OCI-LY3 (cell line): ENCODE results near the gene FLRT1.

Source experiments
- EZH2phosphoT487 ChIP-seq: fragments of 200-600 bp; shearing (Covaris generic); IDR thresholded peaks from 2 replicates; pipeline ENCODE4 v1.6.1; 2018; ENCODE audit warnings: antibody characterized with exemption, mixed run types, low read depth
- TF ChIP-seq, protein P1 (sequence below): fragments of 200-600, 300-600 bp; sonication (generic); IDR thresholded peaks from 2 replicates; pipeline ENCODE4 v1.5.1; 2014; ENCODE audit warnings: antibody characterized with exemption, low read length, low read depth

DNA sequence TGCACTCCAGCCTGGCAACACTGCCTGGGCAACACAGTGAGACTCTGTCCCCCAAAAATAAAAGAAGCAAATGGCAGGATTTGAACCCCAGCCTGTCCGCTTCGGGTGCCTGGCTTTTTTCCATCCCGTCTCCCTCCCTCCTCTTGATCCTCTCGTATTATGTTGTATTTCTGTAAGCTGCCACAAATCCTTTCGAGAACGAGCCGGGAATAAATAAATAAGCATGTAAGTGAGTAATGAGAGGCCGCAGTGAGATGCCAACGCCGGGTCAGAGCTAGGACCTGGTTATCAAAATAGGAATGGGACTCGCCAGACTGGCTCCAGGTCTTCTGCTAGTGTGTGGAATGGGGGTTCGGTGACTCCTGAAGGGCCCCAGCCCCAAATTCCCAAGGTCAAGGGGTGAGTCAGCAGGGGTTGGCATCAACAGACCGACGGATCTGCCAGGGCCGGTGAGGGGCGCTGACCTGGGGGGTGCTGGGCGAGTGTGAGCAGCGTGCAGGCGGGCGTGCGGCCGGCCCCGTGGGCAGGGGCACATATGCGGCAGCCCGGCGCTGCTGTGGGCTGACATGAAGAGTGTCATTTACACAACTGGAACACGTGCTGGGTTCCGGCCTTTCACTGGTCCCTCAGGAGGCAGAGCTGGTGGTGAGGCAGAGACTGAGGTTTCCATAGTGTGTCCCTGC lies 47.8 kb downstream of the FLRT1 start:
- TF ChIP-seq, protein P1, sequence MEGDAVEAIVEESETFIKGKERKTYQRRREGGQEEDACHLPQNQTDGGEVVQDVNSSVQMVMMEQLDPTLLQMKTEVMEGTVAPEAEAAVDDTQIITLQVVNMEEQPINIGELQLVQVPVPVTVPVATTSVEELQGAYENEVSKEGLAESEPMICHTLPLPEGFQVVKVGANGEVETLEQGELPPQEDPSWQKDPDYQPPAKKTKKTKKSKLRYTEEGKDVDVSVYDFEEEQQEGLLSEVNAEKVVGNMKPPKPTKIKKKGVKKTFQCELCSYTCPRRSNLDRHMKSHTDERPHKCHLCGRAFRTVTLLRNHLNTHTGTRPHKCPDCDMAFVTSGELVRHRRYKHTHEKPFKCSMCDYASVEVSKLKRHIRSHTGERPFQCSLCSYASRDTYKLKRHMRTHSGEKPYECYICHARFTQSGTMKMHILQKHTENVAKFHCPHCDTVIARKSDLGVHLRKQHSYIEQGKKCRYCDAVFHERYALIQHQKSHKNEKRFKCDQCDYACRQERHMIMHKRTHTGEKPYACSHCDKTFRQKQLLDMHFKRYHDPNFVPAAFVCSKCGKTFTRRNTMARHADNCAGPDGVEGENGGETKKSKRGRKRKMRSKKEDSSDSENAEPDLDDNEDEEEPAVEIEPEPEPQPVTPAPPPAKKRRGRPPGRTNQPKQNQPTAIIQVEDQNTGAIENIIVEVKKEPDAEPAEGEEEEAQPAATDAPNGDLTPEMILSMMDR = no peak
- no peak for TF ChIP-seq EZH2phosphoT487
